K562 (cell line): ENCODE results near the gene ZNF516. TPM values are rescaled to one million over a fixed set of nuclear protein-coding genes. Genes with fewer than 3 reads are reported as not detected.

ENCODE experiments used
- ATAC-seq: fragments of 200-7000 bp; cut with Tn5 transposase; 3 replicates; pipeline ENCODE4 v1.9.1; 2020; ENCODE audit warnings: moderate library complexity
- BruUV-seq: library from RNA; stranded (reverse); fragments of 400-500 nt; replicated peaks from 2 replicates; lab custom pipeline; 2021; lab: Mats Ljungman, UMichigan
- CTCF ChIA-PET: fragments of 300-600 bp; formaldehyde crosslinking; extraction: SDS; loops from one replicate; lab custom pipeline; 2021; ENCODE audit warnings: low intra/inter-chr PET ratio; lab: Yijun Ruan, JAX
- POLR2A ChIA-PET: fragments of 300-600, 350-650 bp; sonication (Branson Sonifier 250); formaldehyde crosslinking; extraction: SDS; loops from one replicate; lab custom pipeline; 2021; ENCODE audit warnings: antibody characterized with exemption, inconsistent platforms; lab: Yijun Ruan, JAX
- DNase-seq, 4 experiments: peaks; one replicate each; pipeline versions ENCODE4 v3.0.0 to v3.0.0-alpha.2; 2011 to 2018; ENCODE audit warnings: low spot score in 3 of 4, mixed read lengths in 3 of 4; ENCODE audit errors: extremely low read depth in 1 of 4
- FAIRE-seq: peaks from 2 replicates; lab custom pipeline; 2011; peaks lifted over from hg19 to GRCh38; lab: Jason Lieb, UNC
- H2AFZ ChIP-seq: 2 replicates; pipeline ENCODE4 v1.6.0; 2011; ENCODE audit warnings: low read depth, low read length, control low read depth, inconsistent platforms
- H3K27ac ChIP-seq: fragments of 200-600 bp; 3 replicates; pipeline ENCODE4 v1.8.0; 2011; ENCODE audit warnings: low read depth, mild to moderate bottlenecking, control low read depth, inconsistent platforms, low read length, moderate library complexity, mixed read lengths; ENCODE audit errors: extremely low read depth
- H3K27me3 ChIP-seq, 2 experiments: fragments of 300-600 bp in 1 of 2; 2 replicates in 1 of 2; 3 replicates in 1 of 2; pipeline versions ENCODE4 v1.6.0 to v1.8.0; 2011; ENCODE audit warnings: inconsistent platforms in 2 of 2, low read length in 2 of 2, mild to moderate bottlenecking in 1 of 2, mixed read lengths in 1 of 2, moderate library complexity in 1 of 2; ENCODE audit not compliant: control insufficient read depth in 2 of 2, insufficient read depth in 2 of 2
- H3K36me3 ChIP-seq: fragments of 300-600 bp; 3 replicates; pipeline ENCODE4 v1.8.0; 2011; ENCODE audit warnings: mild to moderate bottlenecking, low read length, inconsistent platforms; ENCODE audit not compliant: control insufficient read depth, insufficient read depth
- H3K4me1 ChIP-seq, 2 experiments: fragments of 200-600 bp in 1 of 2; replicated peaks in 1 of 2; 2 replicates in 1 of 2; 3 replicates in 1 of 2; pipeline versions ENCODE4 v1.5.1 to v1.8.0; 2011; ENCODE audit warnings: inconsistent platforms in 2 of 2, low read length in 2 of 2, mild to moderate bottlenecking in 1 of 2, mixed read lengths in 1 of 2, moderate library complexity in 1 of 2; ENCODE audit not compliant: control insufficient read depth in 2 of 2, insufficient read depth in 2 of 2
- H3K4me2 ChIP-seq: 2 replicates; pipeline ENCODE4 v1.6.1; 2011; ENCODE audit warnings: low read length, control low read depth, inconsistent platforms, mixed read lengths; ENCODE audit not compliant: insufficient read depth
- H3K4me3 ChIP-seq: fragments of 200-600 bp; sonication (generic), shearing (Covaris generic); 2 replicates; pipeline ENCODE4 v1.5.1; 2016; ENCODE audit warnings: control low read depth, inconsistent platforms
- H3K79me2 ChIP-seq: fragments of 200-600 bp; 3 replicates; pipeline ENCODE4 v1.8.0; 2011; ENCODE audit warnings: low read length, inconsistent platforms; ENCODE audit not compliant: control insufficient read depth, insufficient read depth
- H3K9ac ChIP-seq, 2 experiments: 2 replicates each; pipeline versions ENCODE4 v1.6.0 to v1.6.1; 2011; ENCODE audit warnings: low read depth in 2 of 2, low read length in 2 of 2, control low read depth in 1 of 2, inconsistent platforms in 1 of 2, mild to moderate bottlenecking in 1 of 2, mixed read lengths in 1 of 2; ENCODE audit not compliant: insufficient read depth in 1 of 2
- H3K9me1 ChIP-seq: one replicate; pipeline ENCODE4 v1.6.0; 2011; ENCODE audit warnings: inconsistent platforms, mild to moderate bottlenecking, low read length, moderate library complexity; ENCODE audit not compliant: control insufficient read depth, insufficient read depth
- H3K9me3 ChIP-seq: replicated peaks from 2 replicates; pipeline ENCODE4 v1.5.1; 2011; ENCODE audit warnings: low read depth, low read length, inconsistent platforms; ENCODE audit not compliant: control insufficient read depth, insufficient read depth
- H4K20me1 ChIP-seq: replicated peaks from 2 replicates; pipeline ENCODE4 v1.6.1; 2011; ENCODE audit warnings: low read length, inconsistent platforms, mixed read lengths; ENCODE audit not compliant: control insufficient read depth, insufficient read depth
- ARID3A ChIP-seq: IDR thresholded peaks from 2 replicates; pipeline ENCODE4 v1.6.1; 2012; ENCODE audit warnings: low read depth, low read length, improper control_type of control experiment, borderline replicate concordance
- FOXM1 ChIP-seq, 2 experiments: fragments of 450-650 bp in 1 of 2; sonication (generic) in 1 of 2; formaldehyde crosslinking in 1 of 2; IDR thresholded peaks; 2 replicates each; pipeline versions ENCODE4 v1.6.1 to v1.9.0; 2017 to 2022; ENCODE audit warnings: low read depth in 2 of 2, mild to moderate bottlenecking in 2 of 2, missing genetic modification reagents in 1 of 2, moderate library complexity in 1 of 2
- ZBTB40 ChIP-seq, 2 experiments: fragments of 450-650 bp in 1 of 2; sonication (generic) in 1 of 2; formaldehyde crosslinking in 1 of 2; IDR thresholded peaks; 2 replicates each; pipeline versions ENCODE4 v1.7.1 to v1.9.0; 2016 to 2022; ENCODE audit warnings: inconsistent platforms in 1 of 2, mild to moderate bottlenecking in 1 of 2, missing genetic modification reagents in 1 of 2
- WGBS: fragments of 100-300 bp; shearing (Covaris generic); methylation state at CpG from one replicate; pipeline ENCODE4 v1.1.6; 2016; ENCODE audit warnings: low coverage, mixed read lengths; ENCODE audit not compliant: insufficient coverage; ENCODE audit errors: missing lambda C conversion rate; 5-methylcytosine and 5-hydroxymethylcytosine counted together
- in situ Hi-C: fragments of 300-500 bp; cut with MboI; formaldehyde crosslinking; loops from 4 replicates; pipeline ENCODE4 v1.15.0; 2018; ENCODE audit warnings: inconsistent platforms, mixed read lengths
- intact Hi-C: fragments of 100-400 bp; cut with micrococcal nuclease; formaldehyde crosslinking; loops from 2 replicates; pipeline ENCODE4 v1.14.2; 2022
- polyA plus RNA-seq, 8 experiments: library from polyadenylated mRNA; depleted of rRNA in 4 of 8; stranded (reverse) in 5 of 8; unstranded in 3 of 8; fragments of >200 nt; fragmentation: Nextera tagmentation in 2 of 8; fragmentation: Illumina TruSeq in 1 of 8; extraction: Ambion mirVana in 2 of 8; extraction: Trizol in 1 of 8; gene quantifications; 2 replicates each; pipeline versions ENCODE4 v1.2.1 to v1.2.3, GENCODE V29; 2011 to 2014; ENCODE audit warnings: inconsistent platforms in 1 of 8, missing spikeins in 1 of 8
- total RNA-seq, 7 experiments: library from RNA; depleted of rRNA in 6 of 7; stranded (reverse); fragments of >200 nt in 6 of 7; fragmentation: Illumina TruSeq in 2 of 7; extraction: Trizol in 2 of 7; gene quantifications; 2 replicates each; pipeline versions ENCODE4 v1.2.1 to v1.2.3, GENCODE V29; 2011 to 2021; ENCODE audit warnings: low replicate concordance in 1 of 7

The ZNF516 gene
- total and polyA plus RNA-seq, 9 of the 15 experiments (the other 6 are each of a cell fraction or from before 2014, with no cell fraction given) = 0.04 to 0.20 (median 0.08) TPM; not detected in 3

GRCh38 chr18:76429262-76430126 lies 65.5 kb downstream of the ZNF516 start (continued):
- TF ChIP-seq FOXM1 (IDR thresholded peaks at IDR 0.05; ENCODE audit: low read depth) (no peak), FOXM1 (CRISPR knock-in tag; IDR thresholded peaks at IDR 0.05; ENCODE audit: low read depth) (no peak)
- TF ChIP-seq, all 486 proteins: peak for 0

GRCh38 chr18:76428396-76429261 lies 66.4 kb downstream of the ZNF516 start:
- ChIA-PET CTCF (no interaction called here), POLR2A (no interaction called here)
- H3K27me3 ChIP-seq = peaks cover 0 to 24% of the 10 kb centered on the region in 2 experiments; a peak in 3 of 5 replicates
- no peak overlapping the region for H3K4me2 ChIP-seq
- no peaks in the 10 kb centered on the region for H3K4me1 ChIP-seq
- no peak for ATAC-seq
- no peaks in the 10 kb centered on the region for H3K9me1 ChIP-seq
- in situ Hi-C loops = no loop called here
- no peak for DNase-seq
- H3K79me2 ChIP-seq = no peaks in the 10 kb centered on the region
- H3K36me3 ChIP-seq = no peaks in the 10 kb centered on the region
- intact Hi-C loops = no loop called here
- H3K4me3 ChIP-seq = no peak overlapping the region
- H3K9ac ChIP-seq = no peak overlapping the region
- no peak overlapping the region for H2AFZ ChIP-seq
- no peak for FAIRE-seq
- WGBS = 2% methylated on average over 11 of the region's 15 CpGs
- BruUV-seq = no TSS peak
- no peaks in the 10 kb centered on the region for H3K9me3 ChIP-seq
- no peak overlapping the region for H3K27ac ChIP-seq
- H4K20me1 ChIP-seq = no peaks in the 10 kb centered on the region; the same call in 1 of the 2 replicates
- no peak for TF ChIP-seq ZBTB40 (IDR thresholded peaks at IDR 0.05)
- TF ChIP-seq ZBTB40 (CRISPR knock-in tag; IDR thresholded peaks at IDR 0.05) = no peak
- no peak for TF ChIP-seq ARID3A
